SU-DHL-6 (cell line): ENCODE results near the gene NELL2.

Experiments used
- EZH2phosphoT487 ChIP-seq: fragments of 200-600 bp; sonication (generic), shearing (Covaris generic); conservative IDR thresholded peaks from 2 replicates; pipeline ENCODE4 v1.6.1; 2018; ENCODE audit warnings: mild to moderate bottlenecking, antibody characterized with exemption, low read length, moderate library complexity, mixed read lengths
- TF ChIP-seq, protein P1 (sequence below): fragments of 200-600 bp; sonication (generic); IDR thresholded peaks from one replicate; pipeline ENCODE4 v1.5.1; 2017; ENCODE audit warnings: antibody characterized with exemption, mild to moderate bottlenecking, low read length, moderate library complexity; ENCODE audit not compliant: insufficient read depth, poor library complexity, severe bottlenecking

- TF ChIP-seq EZH2phosphoT487, result no peak
- TF ChIP-seq, protein P1, sequence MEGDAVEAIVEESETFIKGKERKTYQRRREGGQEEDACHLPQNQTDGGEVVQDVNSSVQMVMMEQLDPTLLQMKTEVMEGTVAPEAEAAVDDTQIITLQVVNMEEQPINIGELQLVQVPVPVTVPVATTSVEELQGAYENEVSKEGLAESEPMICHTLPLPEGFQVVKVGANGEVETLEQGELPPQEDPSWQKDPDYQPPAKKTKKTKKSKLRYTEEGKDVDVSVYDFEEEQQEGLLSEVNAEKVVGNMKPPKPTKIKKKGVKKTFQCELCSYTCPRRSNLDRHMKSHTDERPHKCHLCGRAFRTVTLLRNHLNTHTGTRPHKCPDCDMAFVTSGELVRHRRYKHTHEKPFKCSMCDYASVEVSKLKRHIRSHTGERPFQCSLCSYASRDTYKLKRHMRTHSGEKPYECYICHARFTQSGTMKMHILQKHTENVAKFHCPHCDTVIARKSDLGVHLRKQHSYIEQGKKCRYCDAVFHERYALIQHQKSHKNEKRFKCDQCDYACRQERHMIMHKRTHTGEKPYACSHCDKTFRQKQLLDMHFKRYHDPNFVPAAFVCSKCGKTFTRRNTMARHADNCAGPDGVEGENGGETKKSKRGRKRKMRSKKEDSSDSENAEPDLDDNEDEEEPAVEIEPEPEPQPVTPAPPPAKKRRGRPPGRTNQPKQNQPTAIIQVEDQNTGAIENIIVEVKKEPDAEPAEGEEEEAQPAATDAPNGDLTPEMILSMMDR, result no peak
Measured at GRCh38 chr12:44510076-44510475, 366.0 kb downstream of the NELL2 start.
